DND-41 (cell line): ENCODE data around the gene TOPAZ1.

ENCODE experiments used
- CTCF ChIP-seq: IDR thresholded peaks from 2 replicates; pipeline ENCODE4 v1.5.1; 2012; ENCODE audit warnings: borderline replicate concordance, low read length, moderate library complexity, mild to moderate bottlenecking; ENCODE audit not compliant: poor library complexity, severe bottlenecking; ENCODE audit errors: extremely low read depth
- EZH2 ChIP-seq: IDR thresholded peaks from 3 replicates; pipeline ENCODE4 v1.6.1; 2012; ENCODE audit warnings: borderline replicate concordance, low read depth, mild to moderate bottlenecking, moderate library complexity, low read length, inconsistent platforms; ENCODE audit not compliant: severe bottlenecking

DNA sequence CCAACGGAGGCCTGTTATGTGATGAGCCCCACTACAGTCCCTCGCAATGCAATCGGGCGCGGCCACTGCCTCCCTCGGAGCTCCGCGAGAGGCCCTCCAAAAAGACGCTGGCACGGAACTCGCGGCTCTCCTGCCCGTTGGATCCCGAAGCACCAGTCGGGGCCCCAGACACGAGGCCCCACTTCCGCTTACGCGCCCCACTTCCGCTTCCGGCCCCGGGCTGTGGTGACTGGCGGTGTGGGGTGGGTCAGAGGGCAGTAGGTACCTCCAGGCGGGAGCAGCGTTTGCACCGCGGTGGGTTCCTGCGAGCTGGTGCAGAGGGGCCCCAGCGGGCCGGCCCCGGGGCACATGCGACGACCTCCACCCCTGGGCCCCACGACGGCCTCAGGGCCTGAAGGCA, at the start of gene TOPAZ1:
- TF ChIP-seq CTCF, result no peak
- TF ChIP-seq EZH2, result no peak
